Kidney epithelial cell (primary cell): ENCODE measurements around the gene PARP12. TPM values are rescaled to one million over a fixed set of nuclear protein-coding genes. Genes with fewer than 3 reads are reported as not detected.

ENCODE experiments used
- DNase-seq: peaks from one replicate; pipeline ENCODE4 v3.0.0-alpha.2; 2010; ENCODE audit warnings: low read depth
- H3K27me3 ChIP-seq: 2 replicates; pipeline ENCODE4 v1.6.0; 2011; ENCODE audit warnings: low read length; ENCODE audit not compliant: control insufficient read depth, insufficient read depth
- H3K36me3 ChIP-seq: 2 replicates; pipeline ENCODE4 v1.5.1; 2011; ENCODE audit warnings: low read length; ENCODE audit not compliant: control insufficient read depth, insufficient read depth
- H3K4me3 ChIP-seq: 2 replicates; pipeline ENCODE4 v1.5.1; 2011; ENCODE audit warnings: low read depth, mild to moderate bottlenecking, control low read depth, low read length
- CTCF ChIP-seq: IDR thresholded peaks from 2 replicates; pipeline ENCODE4 v1.5.1; 2011; ENCODE audit warnings: mild to moderate bottlenecking, moderate library complexity, low read length, control low read depth, inconsistent platforms; ENCODE audit not compliant: insufficient read depth, poor library complexity, severe bottlenecking
- total RNA-seq: library from RNA; depleted of rRNA; stranded (reverse); fragments of >200 nt; gene quantifications from 2 replicates; pipeline ENCODE4 v1.2.3, GENCODE V29; 2015

PARP12 gene
- total RNA-seq, 1 donor from 2014 or later, result 43.1 TPM

- DNase-seq, result no peak
- Histone ChIP-seq H3K27me3 (no peaks in the 10 kb centered on the region), H3K36me3 (no peaks in the 10 kb centered on the region), H3K4me3 (no peak overlapping the region)
- no peak for TF ChIP-seq CTCF
These were observed 31.4 kb downstream of the PARP12 start for GRCh38 chr7:140031364-140031763.

- DNase-seq, result no peak
- TF ChIP-seq CTCF, result no peak
- no peak overlapping the region for H3K4me3 ChIP-seq
- no peaks in the 10 kb centered on the region for H3K27me3 ChIP-seq
- no peaks in the 10 kb centered on the region for H3K36me3 ChIP-seq
These were observed 33.7 kb downstream of the PARP12 start for GRCh38 chr7:140029072-140029471.

DNA sequence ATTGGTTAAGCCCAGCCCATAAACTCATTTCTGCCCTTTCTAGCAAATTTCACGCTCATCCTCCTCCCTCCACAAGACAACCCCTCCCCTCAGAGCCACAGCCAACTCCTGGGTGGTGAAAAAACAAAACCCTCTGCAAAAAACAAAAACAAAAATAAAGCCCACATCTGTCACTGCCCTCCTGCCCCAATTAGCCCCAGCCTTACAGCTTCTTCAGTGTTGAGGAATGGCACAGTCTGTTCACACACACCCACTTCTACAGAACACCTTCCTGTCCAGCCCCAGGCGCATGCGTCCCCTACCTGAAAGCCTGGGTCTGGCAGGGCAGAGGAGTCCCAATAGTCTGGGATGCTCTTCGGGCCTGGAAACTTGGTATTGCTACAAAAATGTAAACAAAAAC, 34.4 kb downstream of the PARP12 start:
- no peak for TF ChIP-seq CTCF
- Histone ChIP-seq H3K27me3 (no peaks in the 10 kb centered on the region), H3K4me3 (no peak overlapping the region), H3K36me3 (peaks cover 3% of the 10 kb centered on the region)
- no peak for DNase-seq

DNA sequence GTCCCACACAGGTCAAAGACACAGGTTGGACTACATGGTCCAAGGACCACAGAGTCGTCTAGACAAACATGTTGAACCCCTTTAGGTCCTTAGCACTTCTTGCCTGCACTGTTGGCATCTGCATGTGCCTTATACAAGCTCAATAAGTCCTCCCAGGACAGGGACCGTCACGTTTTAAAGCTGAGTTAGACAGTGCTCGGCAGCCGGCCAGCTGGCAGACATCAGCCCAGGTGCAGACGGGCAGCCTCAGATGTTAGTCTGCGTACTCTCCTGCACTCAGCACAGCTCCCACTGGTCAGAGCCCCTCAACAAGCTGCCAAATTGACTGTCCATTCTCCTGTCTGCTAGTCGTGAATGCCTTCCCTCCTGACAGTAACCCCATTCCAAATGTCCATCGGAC, 34.9 kb downstream of the PARP12 start:
- H3K36me3 ChIP-seq, result peaks cover 3% of the 10 kb centered on the region
- no peak overlapping the region for H3K4me3 ChIP-seq
- H3K27me3 ChIP-seq, result no peaks in the 10 kb centered on the region
- no peak for DNase-seq
- TF ChIP-seq CTCF, result no peak

DNA sequence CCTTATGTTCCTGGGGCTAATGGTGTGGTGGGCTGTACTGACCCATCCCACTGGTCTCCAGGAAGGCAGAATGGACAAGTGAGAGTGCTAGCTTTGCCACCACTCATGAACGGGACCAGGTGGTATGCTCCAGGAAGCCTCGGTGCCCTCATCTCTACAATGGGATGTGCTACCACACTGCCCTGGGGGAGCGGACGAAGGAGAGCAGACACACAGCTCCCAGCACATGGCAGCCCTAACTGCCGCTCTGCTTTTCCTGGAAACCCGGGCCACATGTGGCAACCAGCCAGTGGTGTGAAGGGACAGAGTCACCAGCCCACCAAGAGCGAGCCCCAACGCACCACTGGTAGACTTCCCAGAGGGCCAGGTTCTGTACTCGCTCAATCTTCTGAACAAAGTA, 35.8 kb downstream of the PARP12 start:
- DNase-seq, result no peak
- no peak for TF ChIP-seq CTCF

DNA sequence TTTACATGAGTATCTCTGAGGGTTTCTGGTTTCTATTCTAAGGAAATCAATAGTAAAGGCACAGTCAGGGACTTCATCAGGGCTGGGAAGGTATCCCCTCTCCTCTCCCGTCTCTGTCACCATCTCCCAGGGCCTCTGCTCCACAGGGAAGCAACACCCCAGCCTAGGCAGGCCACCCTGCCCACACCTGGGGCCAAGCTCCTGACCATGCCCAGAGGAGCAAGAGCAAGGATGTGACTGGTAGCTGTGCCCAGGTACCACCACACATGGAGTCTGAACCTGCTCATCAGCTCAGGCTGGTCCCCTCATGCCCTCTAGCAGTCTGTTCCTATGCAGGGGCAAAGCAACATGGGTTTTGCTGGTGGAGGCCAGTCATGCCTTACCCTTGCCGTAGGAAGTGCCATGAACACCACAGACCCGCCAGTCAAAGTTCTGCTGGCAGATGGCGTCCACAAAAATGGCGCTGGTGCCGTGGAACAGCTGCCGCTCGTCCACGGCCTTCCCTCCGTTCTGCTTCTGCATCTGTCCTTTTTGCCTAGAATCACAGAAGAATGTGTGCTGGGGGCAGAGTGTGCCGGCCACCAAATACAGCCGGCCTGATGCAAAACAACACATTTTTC, 36.8 kb downstream of the PARP12 start:
- no peak for DNase-seq
- Histone ChIP-seq H3K27me3 (no peaks in the 10 kb centered on the region), H3K36me3 (peaks cover 3% of the 10 kb centered on the region), H3K4me3 (no peak overlapping the region)
- no peak for TF ChIP-seq CTCF

More for the DNA sequence above, 35.8 kb downstream of the PARP12 start:
- H3K4me3 ChIP-seq, result no peak overlapping the region
- no peaks in the 10 kb centered on the region for H3K27me3 ChIP-seq
- peaks cover 3% of the 10 kb centered on the region for H3K36me3 ChIP-seq
